NAMALWA (cell line): Measurements from ENCODE around the gene PRICKLE2.

ENCODE experiments used
- DNase-seq: peaks from one replicate; pipeline ENCODE4 v3.0.0-alpha.2; 2015; ENCODE audit warnings: low spot score

PRICKLE2 gene

DNA sequence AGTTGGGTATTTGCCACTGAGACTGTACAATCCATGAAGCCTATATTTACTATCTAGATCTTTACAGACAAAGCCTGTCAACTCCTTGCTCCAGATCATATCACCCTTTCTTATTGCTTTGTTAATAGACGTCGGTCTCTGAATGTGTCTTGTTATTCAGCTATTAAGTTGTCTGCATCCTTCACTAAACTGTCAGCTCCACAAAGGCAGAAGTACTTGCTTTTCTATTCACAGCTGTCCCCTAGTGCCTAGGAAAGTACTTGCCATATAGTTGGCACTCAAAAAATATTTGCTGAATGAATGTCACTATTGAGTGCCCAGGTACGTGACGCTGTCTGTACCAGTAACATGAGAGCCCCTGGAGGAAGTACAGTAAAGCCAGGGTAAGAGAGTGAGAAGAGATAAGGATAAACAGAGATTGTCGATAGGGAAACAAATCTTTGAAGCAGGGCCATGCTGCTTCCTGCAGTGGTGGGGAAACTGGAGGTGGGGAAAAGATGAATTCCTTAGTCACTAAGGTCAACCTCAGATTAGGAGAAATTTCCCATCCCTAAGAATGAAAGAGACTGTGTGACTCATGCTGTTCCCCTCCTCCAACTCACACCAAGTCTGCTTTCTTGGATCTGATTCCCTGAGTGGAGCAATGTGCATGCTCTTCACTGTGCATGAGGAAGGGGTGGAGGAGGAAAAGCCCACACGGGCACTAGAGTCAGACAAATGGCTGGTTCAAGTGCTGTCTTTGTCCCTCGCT, 36.3 kb downstream of the PRICKLE2 start:
- DNase-seq = no peak

- no peak for DNase-seq
Measured at GRCh38 chr3:64187065-64187959, 38.0 kb downstream of the PRICKLE2 start.

- no peak for DNase-seq
Measured at GRCh38 chr3:64186667-64187064, 38.6 kb downstream of the PRICKLE2 start.

DNA sequence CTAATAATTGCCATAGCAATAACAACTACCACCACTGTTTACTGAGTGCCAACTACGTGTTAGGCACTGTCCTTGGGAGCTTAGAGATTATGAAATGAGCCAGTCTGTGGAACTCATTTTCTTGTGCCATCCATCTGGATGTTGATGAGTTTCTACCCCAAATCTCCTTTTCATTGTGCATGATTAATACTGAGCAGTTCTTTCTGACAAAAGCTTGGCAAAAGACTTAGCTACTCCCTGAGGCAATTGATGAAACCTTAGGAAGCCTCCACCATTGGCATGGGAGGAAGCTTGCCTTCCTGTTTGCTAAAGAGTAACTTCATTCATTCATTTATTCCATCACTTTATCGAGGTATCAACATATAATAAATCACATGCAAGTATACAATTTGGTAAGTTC, 39.8 kb downstream of the PRICKLE2 start:
- DNase-seq = no peak

- no peak for DNase-seq
Measured at GRCh38 chr3:64184621-64185020, 40.6 kb downstream of the PRICKLE2 start.

GRCh38 chr3:64179860-64180259, 45.4 kb downstream of the PRICKLE2 start:
- no peak for DNase-seq

DNA sequence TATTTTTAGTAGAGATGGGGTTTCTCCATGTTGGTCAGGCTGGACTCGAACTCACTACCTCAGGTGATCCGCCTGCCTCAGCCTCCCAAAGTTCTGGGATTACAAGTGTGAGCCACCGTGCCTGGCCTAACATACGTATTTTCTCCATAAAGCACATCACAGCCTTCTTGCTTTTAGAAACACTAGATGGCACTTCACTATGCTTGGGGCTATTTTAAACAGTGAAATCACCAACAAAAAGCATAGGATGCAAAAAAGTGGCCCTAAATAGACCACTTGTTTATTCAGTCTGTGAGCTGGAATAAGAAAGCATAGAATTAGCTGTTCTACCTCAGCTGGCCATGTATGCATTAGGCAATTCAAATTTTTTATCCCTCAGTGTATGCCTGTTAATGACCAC, 46.0 kb downstream of the PRICKLE2 start:
- DNase-seq = no peak

DNA sequence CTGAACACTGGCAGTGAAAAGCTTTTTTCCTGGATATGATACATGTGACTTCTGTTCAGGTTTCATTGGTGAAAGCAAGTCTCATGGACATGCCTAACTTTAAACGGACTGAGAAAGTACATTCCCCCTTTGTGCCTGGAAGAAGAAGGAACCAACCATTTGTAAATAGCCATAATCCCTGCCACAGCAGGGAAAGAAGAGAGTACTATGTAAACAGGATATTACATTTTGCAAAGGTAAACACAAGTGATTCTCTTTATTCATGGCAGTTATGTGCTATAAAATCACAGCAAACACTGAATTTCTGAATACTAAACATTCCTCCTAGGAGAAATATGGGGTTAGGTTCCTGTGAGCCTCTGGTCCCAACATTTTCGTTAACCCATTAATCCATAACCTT, 46.8 kb downstream of the PRICKLE2 start:
- no peak for DNase-seq

GRCh38 chr3:64176461-64176996, 48.7 kb downstream of the PRICKLE2 start:
- DNase-seq = no peak

- DNase-seq = no peak
Measured at GRCh38 chr3:64174328-64174727, 50.9 kb downstream of the PRICKLE2 start.

DNA sequence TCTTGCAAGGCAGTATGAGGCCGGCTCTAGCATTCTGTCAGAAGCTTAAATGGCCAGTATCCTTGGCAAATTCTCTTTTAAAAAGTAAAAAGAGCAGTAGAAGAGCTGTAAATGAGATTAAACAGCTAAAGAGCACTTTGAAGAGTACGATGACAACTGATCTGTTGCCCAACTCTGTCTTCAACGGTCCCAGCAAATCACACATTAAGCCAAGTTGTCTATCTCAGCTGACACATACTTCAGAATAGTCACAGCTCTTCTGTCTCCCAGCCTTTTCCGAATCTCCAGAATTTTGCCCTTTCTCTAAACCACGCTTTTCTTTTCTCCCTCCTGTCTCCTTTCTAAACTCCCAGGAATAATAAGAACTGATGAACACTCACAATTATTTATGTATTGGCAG, 51.7 kb downstream of the PRICKLE2 start:
- no peak for DNase-seq

DNA sequence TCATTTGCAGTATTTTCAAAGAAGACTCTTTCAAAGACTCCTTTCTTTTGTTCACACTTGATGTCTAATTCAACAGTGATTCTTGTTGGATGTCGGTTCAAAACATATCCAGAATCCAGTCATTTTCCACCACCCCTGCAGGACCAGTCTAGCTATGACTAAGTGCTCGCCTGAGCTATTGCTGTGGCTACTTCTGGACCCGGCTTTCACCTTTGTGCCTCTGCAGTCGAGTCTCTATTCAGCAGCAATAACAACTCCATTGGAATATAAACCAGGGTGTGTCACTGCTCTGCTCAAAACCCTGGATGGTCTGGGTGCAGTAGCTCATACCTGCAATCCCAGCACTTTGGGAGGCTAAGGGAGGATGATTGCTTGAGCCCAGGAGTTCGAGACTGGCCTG, 55.0 kb downstream of the PRICKLE2 start:
- DNase-seq = no peak

GRCh38 chr3:64167868-64168267, 57.4 kb downstream of the PRICKLE2 start:
- no peak for DNase-seq

- DNase-seq = no peak
Measured at GRCh38 chr3:64167351-64167750, 57.9 kb downstream of the PRICKLE2 start.

- no peak for DNase-seq
Measured at GRCh38 chr3:64166584-64167162, 58.6 kb downstream of the PRICKLE2 start.

GRCh38 chr3:64164349-64164748, 60.9 kb downstream of the PRICKLE2 start:
- DNase-seq = no peak

GRCh38 chr3:64163755-64164148, 61.5 kb downstream of the PRICKLE2 start:
- DNase-seq = no peak

DNA sequence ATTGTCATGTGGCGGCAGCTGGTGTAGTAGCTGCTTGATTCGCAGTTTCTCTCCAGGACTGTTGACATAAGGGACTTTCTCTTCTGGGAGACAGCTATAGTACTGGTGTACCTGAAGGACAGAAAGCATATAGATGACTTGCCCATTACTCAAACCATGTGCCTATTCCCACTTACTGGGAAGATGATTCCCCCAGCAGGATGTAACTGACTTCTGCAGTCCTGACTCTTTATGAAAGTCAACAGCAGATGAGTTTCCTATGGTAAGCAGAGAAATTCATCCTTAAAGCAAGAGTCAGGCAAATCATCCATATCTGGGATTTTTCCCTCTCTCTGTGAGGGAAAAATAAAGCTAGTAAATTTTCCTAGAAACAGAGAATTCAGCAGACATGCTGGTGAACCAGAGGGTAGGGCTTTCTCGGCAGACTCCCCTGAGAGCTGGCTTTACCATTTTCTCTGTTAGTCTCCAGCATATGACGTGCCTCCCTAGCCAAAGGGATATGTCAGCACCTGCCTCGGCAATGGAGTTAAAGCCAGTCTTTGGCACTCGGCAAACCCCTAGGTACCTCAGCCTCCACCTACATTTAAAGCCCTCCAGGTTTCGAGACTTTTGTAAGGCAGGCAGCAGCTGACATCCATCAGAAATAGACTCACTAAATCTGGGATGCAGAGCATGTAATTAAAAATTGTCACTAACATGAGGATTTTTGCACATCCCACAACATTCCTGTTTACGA, 62.1 kb downstream of the PRICKLE2 start:
- DNase-seq = no peak

DNA sequence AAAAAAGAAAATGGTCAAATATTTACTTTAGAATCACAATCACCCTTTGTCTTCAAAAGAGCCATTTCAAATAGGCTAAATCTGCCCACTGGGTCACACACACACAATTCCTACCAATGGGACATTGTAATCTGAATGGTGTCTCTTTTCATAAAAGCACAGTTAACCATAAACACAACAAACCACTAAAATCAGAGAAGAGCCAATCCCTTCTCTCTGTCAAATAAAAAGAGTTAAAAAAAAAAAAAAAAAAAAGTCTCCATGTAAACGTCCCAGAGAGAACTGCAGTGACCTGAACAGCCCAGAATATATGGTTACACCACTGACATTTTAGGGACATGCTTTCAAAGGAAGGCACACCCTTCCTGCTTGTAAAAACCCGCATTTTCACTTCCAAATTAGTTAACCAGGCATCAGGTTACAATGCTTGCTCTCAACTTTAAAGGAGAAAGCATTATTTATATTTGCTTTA, 63.7 kb downstream of the PRICKLE2 start:
- DNase-seq = no peak

- no peak for DNase-seq
Measured at GRCh38 chr3:64160000-64160695, 65.1 kb downstream of the PRICKLE2 start.

DNA sequence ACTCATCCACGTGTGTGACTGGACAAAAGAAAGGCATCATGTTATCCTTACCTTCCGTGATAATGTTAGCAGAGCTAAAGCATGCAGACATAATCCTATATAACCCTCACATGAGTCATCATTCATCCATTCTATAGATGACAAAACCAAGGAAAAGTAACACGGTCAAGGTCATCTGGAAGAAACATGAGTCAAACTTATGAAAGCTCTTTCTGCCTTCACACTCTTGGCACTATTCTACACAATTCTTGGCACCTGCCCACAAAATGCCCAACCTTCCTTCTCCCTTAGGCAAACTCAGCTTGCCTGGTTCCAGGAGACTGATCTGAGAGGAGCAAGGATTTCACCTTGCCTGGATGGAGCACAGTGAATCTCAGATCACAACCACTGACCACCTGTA, 66.9 kb downstream of the PRICKLE2 start:
- no peak for DNase-seq
